ENCODE measurements around the gene E2F4.

GRCh38 chr16:67170949-67171649 lies 20.9 kb upstream of the E2F4 start:
- TF ChIP-seq CTCF (IDR thresholded peaks at IDR 0.05), result no peak
- no peak for TF ChIP-seq POLR2A (IDR thresholded peaks at IDR 0.05)
